GM23338 (cell line): ENCODE results near the gene TMEM117. TPM values are rescaled to one million over a fixed set of nuclear protein-coding genes. Genes with fewer than 3 reads are reported as not detected.

Experiments
- ATAC-seq: fragments of 200-7000 bp; cut with Tn5 transposase; 3 replicates; pipeline ENCODE4 v1.9.1; 2020
- DNase-seq: peaks from one replicate; pipeline ENCODE4 v3.0.0-alpha.2; 2015; ENCODE audit warnings: low spot score
- H2AFZ ChIP-seq: fragments of 200-600 bp; sonication (generic); 2 replicates; pipeline ENCODE4 v1.8.0; 2016; ENCODE audit warnings: antibody characterized with exemption, mild to moderate bottlenecking, moderate library complexity
- H3F3A ChIP-seq: fragments of 200-600 bp; sonication (generic); replicated peaks from 2 replicates; pipeline ENCODE4 v1.8.0; 2017; ENCODE audit warnings: antibody characterized with exemption, mixed run types, low read depth
- H3K27ac ChIP-seq: fragments of 200-600 bp; sonication (generic); 2 replicates; pipeline ENCODE4 v1.6.1; 2016; ENCODE audit warnings: low read depth
- H3K27me3 ChIP-seq: fragments of 200-600 bp; sonication (generic); 2 replicates; pipeline ENCODE4 v1.8.0; 2016; ENCODE audit warnings: mild to moderate bottlenecking, mixed run types, moderate library complexity; ENCODE audit not compliant: insufficient read depth
- H3K36me3 ChIP-seq: fragments of 200-600 bp; sonication (generic); 2 replicates; pipeline ENCODE4 v1.8.0; 2016; ENCODE audit warnings: mild to moderate bottlenecking; ENCODE audit not compliant: insufficient read depth
- H3K4me1 ChIP-seq: fragments of 200-600 bp; sonication (generic); 2 replicates; pipeline ENCODE4 v1.8.0; 2016; ENCODE audit warnings: mild to moderate bottlenecking, moderate library complexity; ENCODE audit not compliant: insufficient read depth
- H3K4me2 ChIP-seq: fragments of 200-600 bp; sonication (generic); 2 replicates; pipeline ENCODE4 v1.7.1; 2017; ENCODE audit warnings: mixed run types
- H3K4me3 ChIP-seq: fragments of 200-600 bp; sonication (generic); 2 replicates; pipeline ENCODE4 v1.6.1; 2016; ENCODE audit warnings: mixed run types
- H3K79me2 ChIP-seq: fragments of 200-600 bp; sonication (generic); replicated peaks from 2 replicates; pipeline ENCODE4 v1.8.0; 2017; ENCODE audit warnings: mild to moderate bottlenecking; ENCODE audit not compliant: insufficient read depth
- H3K9me2 ChIP-seq: fragments of 200-600 bp; sonication (generic); 2 replicates; pipeline ENCODE4 v1.8.0; 2017; ENCODE audit not compliant: insufficient read depth
- H4K20me1 ChIP-seq: fragments of 200-600 bp; sonication (generic); replicated peaks from 2 replicates; pipeline ENCODE4 v1.8.0; 2017; ENCODE audit warnings: mild to moderate bottlenecking; ENCODE audit not compliant: insufficient read depth
- H3K27ac Mint-ChIP-seq: 2 replicates; pipeline ENCODE4 v1.8.0; 2020; ENCODE audit warnings: inconsistent platforms, mild to moderate bottlenecking, moderate library complexity, mixed read lengths
- H3K27me3 Mint-ChIP-seq: 3 replicates; pipeline ENCODE4 v1.8.0; 2022; ENCODE audit warnings: low read depth, mild to moderate bottlenecking, moderate library complexity, mixed read lengths, inconsistent platforms; ENCODE audit not compliant: insufficient read depth, poor library complexity
- H3K36me3 Mint-ChIP-seq: 3 replicates; pipeline ENCODE4 v1.8.0; 2021; ENCODE audit warnings: low read depth, mild to moderate bottlenecking, inconsistent platforms, moderate library complexity, mixed read lengths
- H3K4me1 Mint-ChIP-seq: 3 replicates; pipeline ENCODE4 v1.8.0; 2020; ENCODE audit warnings: mild to moderate bottlenecking, inconsistent platforms, mixed read lengths
- H3K4me3 Mint-ChIP-seq: 3 replicates; pipeline ENCODE4 v1.8.0; 2021; ENCODE audit warnings: moderate library complexity, mild to moderate bottlenecking, inconsistent platforms, mixed read lengths
- H3K9me3 Mint-ChIP-seq: 3 replicates; pipeline ENCODE4 v1.8.0; 2020; ENCODE audit warnings: moderate library complexity, mild to moderate bottlenecking, inconsistent platforms, mixed read lengths
- CREB1 ChIP-seq: fragments of 250-450 bp; sonication (Bioruptor Pico); IDR thresholded peaks from 2 replicates; pipeline ENCODE4 v1.5.0; 2020; ENCODE audit warnings: low read depth, mild to moderate bottlenecking, moderate library complexity
- CTCF ChIP-seq, 2 experiments: fragments of 200-600 bp in 1 of 2; sonication (generic) in 1 of 2; conservative IDR thresholded peaks; 2 replicates each; pipeline versions ENCODE4 v1.5.1 to v1.6.1; 2016 to 2017; ENCODE audit warnings: antibody characterized with exemption in 2 of 2, low read depth in 2 of 2, mild to moderate bottlenecking in 2 of 2, moderate library complexity in 1 of 2
- EZH2 ChIP-seq: fragments of 200-600 bp; sonication (generic); IDR thresholded peaks from one replicate; pipeline ENCODE4 v1.8.0; 2017; ENCODE audit warnings: antibody characterized with exemption, mild to moderate bottlenecking, low read depth; ENCODE audit not compliant: unreplicated experiment
- EZH2phosphoT487 ChIP-seq: fragments of 200-600 bp; sonication (generic); IDR thresholded peaks from one replicate; pipeline ENCODE4 v1.8.1; 2018; ENCODE audit warnings: antibody characterized with exemption; ENCODE audit not compliant: unreplicated experiment
- JUNB ChIP-seq: IDR thresholded peaks from one replicate; pipeline ENCODE4 v1.6.1; 2016; ENCODE audit warnings: antibody characterized with exemption; ENCODE audit not compliant: unreplicated experiment
- NANOG ChIP-seq: IDR thresholded peaks from 2 replicates; pipeline ENCODE4 v1.6.1; 2016; ENCODE audit warnings: antibody characterized with exemption, borderline replicate concordance
- POLR2AphosphoS5 ChIP-seq: IDR thresholded peaks from 2 replicates; pipeline ENCODE4 v1.6.1; 2016; ENCODE audit warnings: antibody characterized with exemption, low read depth
- REST ChIP-seq: IDR thresholded peaks from one replicate; pipeline ENCODE4 v1.6.1; 2018; ENCODE audit warnings: antibody characterized with exemption; ENCODE audit not compliant: unreplicated experiment
- STAT1 ChIP-seq: IDR thresholded peaks from one replicate; pipeline ENCODE4 v1.6.1; 2016; ENCODE audit warnings: antibody characterized with exemption; ENCODE audit not compliant: unreplicated experiment
- ZNF114 ChIP-seq: fragments of 250-450 bp; sonication (Bioruptor Pico); IDR thresholded peaks from 2 replicates; pipeline ENCODE4 v1.5.0; 2020; ENCODE audit warnings: mild to moderate bottlenecking, moderate library complexity
- ZNF331 ChIP-seq: fragments of 250-450 bp; sonication (Bioruptor Pico); IDR thresholded peaks from 2 replicates; pipeline ENCODE4 v1.5.0; 2020; ENCODE audit warnings: low read depth, mild to moderate bottlenecking, moderate library complexity
- ZNF462 ChIP-seq: fragments of 250-450 bp; sonication (Bioruptor Pico); IDR thresholded peaks from 2 replicates; pipeline ENCODE4 v1.5.0; 2020; ENCODE audit warnings: mild to moderate bottlenecking, moderate library complexity
- polyA plus RNA-seq: library from polyadenylated mRNA; unstranded; fragments of >200 nt; fragmentation: Nextera tagmentation; extraction: Ambion mirVana; gene quantifications from 2 replicates; pipeline ENCODE4 v1.2.1, GENCODE V29; 2016
- total RNA-seq: library from RNA; depleted of rRNA; stranded (reverse); fragments of >200 nt; shearing (Covaris generic); gene quantifications from 2 replicates; pipeline ENCODE4 v1.2.3, GENCODE V29; 2014
- TF ChIP-seq, protein P1 (sequence below): IDR thresholded peaks from 2 replicates; pipeline ENCODE4 v1.6.1; 2016; ENCODE audit warnings: antibody characterized with exemption

Gene TMEM117
- total and polyA plus RNA-seq, 2 experiments from 2014 or later, result 0.94 to 1.6 TPM

GRCh38 chr12:44036875-44037443 lies 201.1 kb downstream of the TMEM117 start:
- no peaks in the 10 kb centered on the region for H3K36me3 ChIP-seq
- H3K36me3 Mint-ChIP-seq, result peaks cover 5% of the 10 kb centered on the region; the same call in 2 of the 3 replicates
- no peak overlapping the region for H3K4me3 Mint-ChIP-seq
- H2AFZ ChIP-seq, result no peak overlapping the region
- no peaks in the 10 kb centered on the region for H3K4me1 ChIP-seq
- no peaks in the 10 kb centered on the region for H4K20me1 ChIP-seq
- no peak overlapping the region for H3K27ac ChIP-seq
- ATAC-seq, result no peak
- no peak overlapping the region for H3K4me3 ChIP-seq
- H3K4me2 ChIP-seq, result no peak overlapping the region
- H3F3A ChIP-seq, result no peaks in the 10 kb centered on the region
- no peaks in the 10 kb centered on the region for H3K4me1 Mint-ChIP-seq
- H3K27me3 ChIP-seq, result no peaks in the 10 kb centered on the region
- no peak overlapping the region for H3K27ac Mint-ChIP-seq
- TF ChIP-seq NANOG (no peak), STAT1 (no peak), ZNF114 (CRISPR knock-in tag) (no peak), POLR2AphosphoS5 (no peak), REST (no peak), CTCF (conservative IDR thresholded peaks at IDR 0.05; ENCODE audit: low read depth in 2 of 2) (no peak), CREB1 (no peak), EZH2 (no peak), ZNF462 (CRISPR knock-in tag) (no peak), EZH2phosphoT487 (no peak), ZNF331 (CRISPR knock-in tag) (no peak), JUNB (no peak)
- TF ChIP-seq, protein P1, sequence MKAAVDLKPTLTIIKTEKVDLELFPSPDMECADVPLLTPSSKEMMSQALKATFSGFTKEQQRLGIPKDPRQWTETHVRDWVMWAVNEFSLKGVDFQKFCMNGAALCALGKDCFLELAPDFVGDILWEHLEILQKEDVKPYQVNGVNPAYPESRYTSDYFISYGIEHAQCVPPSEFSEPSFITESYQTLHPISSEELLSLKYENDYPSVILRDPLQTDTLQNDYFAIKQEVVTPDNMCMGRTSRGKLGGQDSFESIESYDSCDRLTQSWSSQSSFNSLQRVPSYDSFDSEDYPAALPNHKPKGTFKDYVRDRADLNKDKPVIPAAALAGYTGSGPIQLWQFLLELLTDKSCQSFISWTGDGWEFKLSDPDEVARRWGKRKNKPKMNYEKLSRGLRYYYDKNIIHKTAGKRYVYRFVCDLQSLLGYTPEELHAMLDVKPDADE, result no peak
- H3K9me3 Mint-ChIP-seq, result peaks cover 14% of the 10 kb centered on the region
- DNase-seq, result no peak
- no peaks in the 10 kb centered on the region for H3K79me2 ChIP-seq
- peaks cover 1% of the 10 kb centered on the region for H3K27me3 Mint-ChIP-seq
- no peaks in the 10 kb centered on the region for H3K9me2 ChIP-seq
